Endothelial cell of umbilical vein (primary cell): ENCODE results near the gene SDSL. TPM values are rescaled to one million over a fixed set of nuclear protein-coding genes. Genes with fewer than 3 reads are reported as not detected.

Experiments
- BruUV-seq: library from RNA; stranded (reverse); fragments of 400-500 nt; replicated peaks from 2 replicates; lab custom pipeline; 2021; lab: Mats Ljungman, UMichigan
- CTCF ChIA-PET: fragments of 300-600, 350-600 bp; sonication (Branson Sonifier 250); formaldehyde crosslinking; loops from one replicate; lab custom pipeline; 2021; ENCODE audit warnings: antibody characterized with exemption, inconsistent platforms; lab: Charles Lee
- POLR2A ChIA-PET: fragments of 300-600, 350-600 bp; sonication (Branson Sonifier 250); formaldehyde crosslinking; loops from one replicate; lab custom pipeline; 2021; ENCODE audit warnings: antibody characterized with exemption, inconsistent platforms; lab: Charles Lee
- DNase-seq: peaks from one replicate; pipeline ENCODE4 v3.0.0-alpha.2; 2011; ENCODE audit warnings: low read depth, low spot score
- FAIRE-seq: peaks from 2 replicates; lab custom pipeline; 2011; peaks lifted over from hg19 to GRCh38; lab: Jason Lieb, UNC
- H2AFZ ChIP-seq: 2 replicates; pipeline ENCODE4 v1.6.0; 2012; ENCODE audit warnings: low read depth, low read length, control low read depth, inconsistent platforms
- H3K27ac ChIP-seq: 2 replicates; pipeline ENCODE4 v1.5.1; 2011; ENCODE audit warnings: low read depth, mild to moderate bottlenecking, control low read depth, low read length, moderate library complexity; ENCODE audit not compliant: insufficient read depth
- H3K27me3 ChIP-seq, 2 experiments: 2 replicates each; pipeline versions ENCODE4 v1.6.0 to v1.6.1; 2011; ENCODE audit warnings: low read length in 2 of 2, mixed read lengths in 1 of 2; ENCODE audit not compliant: control insufficient read depth in 2 of 2, insufficient read depth in 2 of 2
- H3K36me3 ChIP-seq, 2 experiments: 2 replicates in 1 of 2; 3 replicates in 1 of 2; pipeline ENCODE4 v1.5.1; 2011; ENCODE audit warnings: low read length in 2 of 2, mild to moderate bottlenecking in 1 of 2, moderate library complexity in 1 of 2; ENCODE audit not compliant: control insufficient read depth in 2 of 2, insufficient read depth in 2 of 2; ENCODE audit errors: extremely low read depth in 1 of 2
- H3K4me1 ChIP-seq: 3 replicates; pipeline ENCODE4 v1.5.1; 2011; ENCODE audit warnings: mild to moderate bottlenecking, low read length; ENCODE audit not compliant: control insufficient read depth, insufficient read depth; ENCODE audit errors: extremely low read depth
- H3K4me2 ChIP-seq: 2 replicates; pipeline ENCODE4 v1.6.1; 2011; ENCODE audit warnings: low read length, control low read depth, mixed read lengths; ENCODE audit not compliant: insufficient read depth
- H3K4me3 ChIP-seq, 3 experiments: fragments of 200-600 bp in 1 of 3; sonication (generic), shearing (Covaris generic) in 1 of 3; replicated peaks in 1 of 3; 2 replicates each; pipeline ENCODE4 v1.5.1; 2011 to 2016; ENCODE audit warnings: control low read depth in 3 of 3, low read length in 3 of 3, mild to moderate bottlenecking in 2 of 3, inconsistent platforms in 1 of 3, low read depth in 1 of 3, moderate library complexity in 1 of 3; ENCODE audit not compliant: insufficient read depth in 1 of 3
- H3K79me2 ChIP-seq: 2 replicates; pipeline ENCODE4 v1.6.0; 2012; ENCODE audit warnings: low read length, inconsistent platforms; ENCODE audit not compliant: control insufficient read depth, insufficient read depth
- H3K9ac ChIP-seq: replicated peaks from 2 replicates; pipeline ENCODE3; 2011; ENCODE audit warnings: low read length, control low read depth; ENCODE audit not compliant: insufficient read depth; ENCODE audit errors: extremely low read depth
- H3K9me1 ChIP-seq: replicated peaks from 3 replicates; pipeline ENCODE4 v1.6.0; 2011; ENCODE audit warnings: mild to moderate bottlenecking, low read length; ENCODE audit not compliant: control insufficient read depth, insufficient read depth; ENCODE audit errors: extremely low read depth
- H3K9me3 ChIP-seq: replicated peaks from 2 replicates; pipeline ENCODE4 v1.5.1; 2012; ENCODE audit warnings: low read length, inconsistent platforms; ENCODE audit not compliant: control insufficient read depth, insufficient read depth
- H4K20me1 ChIP-seq: replicated peaks from 2 replicates; pipeline ENCODE3; 2011; ENCODE audit warnings: mild to moderate bottlenecking, low read length; ENCODE audit not compliant: control insufficient read depth, insufficient read depth; ENCODE audit errors: extremely low read depth
- EZH2 ChIP-seq: IDR thresholded peaks from 2 replicates; pipeline ENCODE4 v1.6.1; 2012; ENCODE audit warnings: borderline replicate concordance, low read depth, mild to moderate bottlenecking, moderate library complexity, low read length, inconsistent platforms; ENCODE audit not compliant: severe bottlenecking
- FOS ChIP-seq: IDR thresholded peaks from 2 replicates; pipeline ENCODE4 v1.6.1; 2011; ENCODE audit warnings: mild to moderate bottlenecking, low read length, moderate library complexity, borderline replicate concordance; ENCODE audit not compliant: insufficient read depth
- GATA2 ChIP-seq: IDR thresholded peaks from 2 replicates; pipeline ENCODE4 v1.7.0; 2011; ENCODE audit warnings: low read depth, mild to moderate bottlenecking, moderate library complexity, mixed read lengths, low read length; ENCODE audit not compliant: insufficient read length, insufficient read depth
- JUN ChIP-seq: IDR thresholded peaks from 2 replicates; pipeline ENCODE4 v1.6.1; 2011; ENCODE audit warnings: borderline replicate concordance, low read depth; ENCODE audit not compliant: insufficient read length, insufficient read depth
- MYC ChIP-seq: IDR thresholded peaks from one replicate; pipeline ENCODE4 v1.6.1; 2011; ENCODE audit warnings: mild to moderate bottlenecking, low read depth, low read length
- POLR2A ChIP-seq: IDR thresholded peaks from 2 replicates; pipeline ENCODE4 v1.6.1; 2012; ENCODE audit warnings: low read depth, mild to moderate bottlenecking, control low read depth, low read length
- POLR2AphosphoS5 ChIP-seq: IDR thresholded peaks from 2 replicates; pipeline ENCODE4 v1.6.1; 2012; ENCODE audit warnings: low read depth, mild to moderate bottlenecking, control low read depth, low read length, moderate library complexity; ENCODE audit not compliant: insufficient read depth
- dilution Hi-C: fragments of 300-500 bp; cut with MboI; formaldehyde crosslinking; loops from one replicate; pipeline ENCODE4 v1.15.0; 2019; ENCODE audit warnings: low sequenced_read_pairs; ENCODE audit not compliant: extremely low pct_ligation_motif_present
- intact Hi-C: fragments of 100-400 bp; cut with micrococcal nuclease; formaldehyde crosslinking; loops from one replicate; pipeline ENCODE4 v1.10.0; 2022
- polyA plus RNA-seq, 4 experiments: library from polyadenylated mRNA; depleted of rRNA in 3 of 4; stranded (reverse) in 3 of 4; unstranded in 1 of 4; fragments of >200 nt; gene quantifications; 2 replicates each; pipeline versions ENCODE4 v1.2.1 to v1.2.3, GENCODE V29; 2011 to 2012; ENCODE audit warnings: missing spikeins in 1 of 4
- total RNA-seq: library from RNA; stranded (reverse); gene quantifications from 2 replicates; pipeline ENCODE4 v1.2.3, GENCODE V29; 2021
- TF ChIP-seq, protein P1 (sequence below): IDR thresholded peaks from 2 replicates; pipeline ENCODE4 v1.6.1; 2011; ENCODE audit not compliant: insufficient read depth, insufficient read length
- TF ChIP-seq, protein P2 (sequence below), 2 donors: IDR thresholded peaks; 1 replicate in 1 of 2; 2 replicates in 1 of 2; pipeline ENCODE4 v1.5.1; 2011; ENCODE audit warnings: low read length in 2 of 2, mild to moderate bottlenecking in 2 of 2, moderate library complexity in 2 of 2, control low read depth in 1 of 2, inconsistent platforms in 1 of 2, low read depth in 1 of 2; ENCODE audit not compliant: insufficient read depth in 1 of 2; ENCODE audit errors: extremely low read depth in 1 of 2

Gene SDSL
- total and polyA plus RNA-seq, 2 donors (not counting 3 experiments of a cell fraction or from before 2014, with no cell fraction given) = 5.7 to 16.9 TPM

DNA sequence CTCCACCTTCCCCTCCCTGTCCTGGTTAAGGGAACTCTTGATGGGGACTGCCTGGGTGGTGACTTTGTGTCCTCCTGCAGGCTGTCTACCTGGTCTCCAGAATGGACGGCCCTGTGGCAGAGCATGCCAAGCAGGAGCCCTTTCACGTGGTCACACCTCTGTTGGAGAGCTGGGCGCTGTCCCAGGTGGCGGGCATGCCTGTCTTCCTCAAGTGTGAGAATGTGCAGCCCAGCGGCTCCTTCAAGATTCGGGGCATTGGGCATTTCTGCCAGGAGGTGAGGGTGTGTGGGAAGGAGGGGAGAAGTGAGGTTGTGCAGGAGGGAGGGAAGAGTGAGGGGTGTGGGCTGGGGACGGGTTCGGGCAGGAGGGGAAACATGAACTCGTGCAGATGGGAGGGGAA is 5.7 kb downstream of the SDSL start:
- H3K27ac ChIP-seq = no peak overlapping the region
- H3K36me3 ChIP-seq = no peaks in the 10 kb centered on the region
- POLR2A ChIA-PET = no interaction called here
- no peak overlapping the region for H3K9ac ChIP-seq
- H2AFZ ChIP-seq = no peak overlapping the region
- H3K9me3 ChIP-seq = no peaks in the 10 kb centered on the region
- no peaks in the 10 kb centered on the region for H3K27me3 ChIP-seq
- no peak overlapping the region for H3K4me3 ChIP-seq
- no peaks in the 10 kb centered on the region for H3K79me2 ChIP-seq
- no peak for DNase-seq
- peaks cover 1% of the 10 kb centered on the region for H3K4me1 ChIP-seq
- intact Hi-C loops (no loop called here), dilution Hi-C loops (no loop called here)
- FAIRE-seq = no peak
- no peaks in the 10 kb centered on the region for H4K20me1 ChIP-seq
- no peaks in the 10 kb centered on the region for H3K9me1 ChIP-seq
- no peak for TF ChIP-seq GATA2
- TF ChIP-seq EZH2 = no peak
- no peak for TF ChIP-seq MYC
- CTCF ChIA-PET = interaction anchor here (0.9 kb wide), 1 partner anchor 20 kb away, joined by 3 read pairs; no protein-coding TSS in a partner anchor
- BruUV-seq = no TSS peak
- no peak overlapping the region for H3K4me2 ChIP-seq

DNA sequence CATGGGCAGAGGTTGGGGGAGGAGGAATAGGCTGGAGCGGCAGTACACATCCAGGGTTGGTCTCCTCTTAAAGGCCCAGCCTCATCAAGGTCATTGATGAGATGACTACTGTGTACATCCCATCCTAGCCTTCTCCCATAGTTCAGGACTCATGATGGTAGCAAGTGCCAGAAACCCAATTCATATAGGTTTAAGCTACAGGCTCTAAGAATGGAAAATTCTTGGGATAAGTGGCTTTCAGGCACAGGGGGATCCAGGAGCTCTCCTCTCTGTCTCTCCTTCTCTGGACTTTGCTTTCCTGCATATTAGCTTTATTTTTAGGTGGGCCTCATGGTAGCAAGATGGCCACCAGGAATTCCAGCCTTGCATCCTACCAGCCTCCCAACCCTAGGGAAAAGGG is 6.3 kb downstream of the SDSL start:
- Histone ChIP-seq H3K9ac (no peak overlapping the region), H3K27ac (no peak overlapping the region), H3K36me3 (no peaks in the 10 kb centered on the region), H3K9me3 (no peaks in the 10 kb centered on the region), H3K79me2 (no peaks in the 10 kb centered on the region), H2AFZ (no peak overlapping the region), H3K4me1 (no peaks in the 10 kb centered on the region), H3K4me2 (no peak overlapping the region), H3K9me1 (no peaks in the 10 kb centered on the region), H3K4me3 (no peak overlapping the region), H3K27me3 (no peaks in the 10 kb centered on the region), H4K20me1 (no peaks in the 10 kb centered on the region)
- DNase-seq (no peak), FAIRE-seq (no peak)
- no TSS peak for BruUV-seq
- dilution Hi-C loops = no loop called here
- CTCF ChIA-PET = interaction anchor here (0.9 kb wide), 1 partner anchor 21 kb away, joined by 3 read pairs; no protein-coding TSS in a partner anchor
- TF ChIP-seq, protein P1, sequence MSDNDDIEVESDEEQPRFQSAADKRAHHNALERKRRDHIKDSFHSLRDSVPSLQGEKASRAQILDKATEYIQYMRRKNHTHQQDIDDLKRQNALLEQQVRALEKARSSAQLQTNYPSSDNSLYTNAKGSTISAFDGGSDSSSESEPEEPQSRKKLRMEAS = no peak
- no peak for TF ChIP-seq MYC
- no peak for TF ChIP-seq JUN
- TF ChIP-seq, protein P2, sequence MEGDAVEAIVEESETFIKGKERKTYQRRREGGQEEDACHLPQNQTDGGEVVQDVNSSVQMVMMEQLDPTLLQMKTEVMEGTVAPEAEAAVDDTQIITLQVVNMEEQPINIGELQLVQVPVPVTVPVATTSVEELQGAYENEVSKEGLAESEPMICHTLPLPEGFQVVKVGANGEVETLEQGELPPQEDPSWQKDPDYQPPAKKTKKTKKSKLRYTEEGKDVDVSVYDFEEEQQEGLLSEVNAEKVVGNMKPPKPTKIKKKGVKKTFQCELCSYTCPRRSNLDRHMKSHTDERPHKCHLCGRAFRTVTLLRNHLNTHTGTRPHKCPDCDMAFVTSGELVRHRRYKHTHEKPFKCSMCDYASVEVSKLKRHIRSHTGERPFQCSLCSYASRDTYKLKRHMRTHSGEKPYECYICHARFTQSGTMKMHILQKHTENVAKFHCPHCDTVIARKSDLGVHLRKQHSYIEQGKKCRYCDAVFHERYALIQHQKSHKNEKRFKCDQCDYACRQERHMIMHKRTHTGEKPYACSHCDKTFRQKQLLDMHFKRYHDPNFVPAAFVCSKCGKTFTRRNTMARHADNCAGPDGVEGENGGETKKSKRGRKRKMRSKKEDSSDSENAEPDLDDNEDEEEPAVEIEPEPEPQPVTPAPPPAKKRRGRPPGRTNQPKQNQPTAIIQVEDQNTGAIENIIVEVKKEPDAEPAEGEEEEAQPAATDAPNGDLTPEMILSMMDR (IDR thresholded peaks at IDR 0.05; ENCODE audit: extremely low read depth in 1 of 2, insufficient read depth in 1 of 2, low read depth in 1 of 2, low read length in 2 of 2) = no peak
- no peak for TF ChIP-seq GATA2
- no peak for TF ChIP-seq FOS
- TF ChIP-seq POLR2AphosphoS5 = no peak
- no peak for TF ChIP-seq EZH2
- TF ChIP-seq POLR2A = no peak
- POLR2A ChIA-PET = no interaction called here
- intact Hi-C loops = no loop called here
